SW 1271 (cell line): ENCODE measurements around the gene KCNJ10.

Experiments used
- DNase-seq, 2 experiments: peaks; one replicate each; lab custom pipeline; 2025; lab: John Stamatoyannopoulos, UW

KCNJ10 gene

GRCh38 chr1:160024195-160024905 lies 45.6 kb downstream of the KCNJ10 start:
- no peak for DNase-seq

GRCh38 chr1:160022330-160023310 lies 47.3 kb downstream of the KCNJ10 start:
- DNase-seq, result no peak

- no peak for DNase-seq
Observed at GRCh38 chr1:160021376-160022074, 48.4 kb downstream of the KCNJ10 start.

- DNase-seq, result no peak
Observed at GRCh38 chr1:160020196-160020595, 49.8 kb downstream of the KCNJ10 start.

- DNase-seq, result no peak
Observed at GRCh38 chr1:160018900-160019299, 51.1 kb downstream of the KCNJ10 start.

- DNase-seq, result no peak
Observed at GRCh38 chr1:160018347-160018746, 51.6 kb downstream of the KCNJ10 start.

- no peak for DNase-seq
Observed at GRCh38 chr1:160017592-160017991, 52.4 kb downstream of the KCNJ10 start.

GRCh38 chr1:160011781-160012180 lies 58.2 kb downstream of the KCNJ10 start:
- DNase-seq, result no peak

- DNase-seq, result no peak
Observed at GRCh38 chr1:160009801-160010200, 60.2 kb downstream of the KCNJ10 start.

GRCh38 chr1:160009081-160009480 lies 60.9 kb downstream of the KCNJ10 start:
- no peak for DNase-seq

GRCh38 chr1:160007577-160008200 lies 62.3 kb downstream of the KCNJ10 start:
- DNase-seq, result peak in 1 of 2 experiments; percentile 22

GRCh38 chr1:160006312-160006940 lies 63.5 kb downstream of the KCNJ10 start:
- DNase-seq, result peak; percentile 33 to 44

GRCh38 chr1:160005070-160005469 lies 64.9 kb downstream of the KCNJ10 start:
- DNase-seq, result no peak

GRCh38 chr1:160004425-160004824 lies 65.5 kb downstream of the KCNJ10 start:
- DNase-seq, result no peak

GRCh38 chr1:160004001-160004400 lies 66.0 kb downstream of the KCNJ10 start:
- DNase-seq, result no peak

GRCh38 chr1:160001440-160001839 lies 68.5 kb downstream of the KCNJ10 start:
- DNase-seq, result no peak

- no peak for DNase-seq
Observed at GRCh38 chr1:159999204-159999603, 70.8 kb downstream of the KCNJ10 start.

- peak; percentile 29 to 68 for DNase-seq
Observed at GRCh38 chr1:159996653-159997052, 73.3 kb downstream of the KCNJ10 start.

- DNase-seq, result no peak
Observed at GRCh38 chr1:159994896-159995295, 75.1 kb downstream of the KCNJ10 start.

GRCh38 chr1:159993911-159994310 lies 76.0 kb downstream of the KCNJ10 start:
- no peak for DNase-seq

GRCh38 chr1:159992161-159992560 lies 77.8 kb downstream of the KCNJ10 start:
- no peak for DNase-seq
